NCI-H446 (cell line): ENCODE results near the gene CHST11.
"Not testable (repeated sequence)": the region's sequence is repeated elsewhere in the genome, so short reads cannot be mapped to it uniquely, and the experiment has no call there.

Experiments used
- DNase-seq, 2 experiments: peaks; one replicate each; lab custom pipeline; 2025; lab: John Stamatoyannopoulos, UW

Gene CHST11

GRCh38 chr12:104565606-104566243 is 109.0 kb downstream of the CHST11 start:
- DNase-seq: no peak

- no peak for DNase-seq
Observed at GRCh38 chr12:104566244-104566993, 109.7 kb downstream of the CHST11 start.

GRCh38 chr12:104567832-104568486 is 111.2 kb downstream of the CHST11 start:
- no peak for DNase-seq

- DNase-seq: no peak
Observed at GRCh38 chr12:104568487-104568868, 111.7 kb downstream of the CHST11 start.

- DNase-seq: no peak
Observed at GRCh38 chr12:104568935-104569334, 112.2 kb downstream of the CHST11 start.

GRCh38 chr12:104569346-104570173 is 112.8 kb downstream of the CHST11 start:
- DNase-seq: no peak

GRCh38 chr12:104570174-104570907 is 113.6 kb downstream of the CHST11 start:
- DNase-seq: no peak

GRCh38 chr12:104571328-104571727 is 114.6 kb downstream of the CHST11 start:
- no peak for DNase-seq

GRCh38 chr12:104574353-104574752 is 117.6 kb downstream of the CHST11 start:
- DNase-seq: not testable (repeated sequence)

- DNase-seq: not testable (repeated sequence)
Observed at GRCh38 chr12:104574758-104575157, 118.0 kb downstream of the CHST11 start.

- no peak for DNase-seq
Observed at GRCh38 chr12:104575442-104576186, 118.9 kb downstream of the CHST11 start.

GRCh38 chr12:104576187-104576778 is 119.5 kb downstream of the CHST11 start:
- no peak for DNase-seq

- DNase-seq: no peak
Observed at GRCh38 chr12:104576980-104577580, 120.3 kb downstream of the CHST11 start.

GRCh38 chr12:104577581-104577981 is 120.8 kb downstream of the CHST11 start:
- DNase-seq: no peak

- no peak for DNase-seq
Observed at GRCh38 chr12:104578453-104578852, 121.7 kb downstream of the CHST11 start.

- no peak for DNase-seq
Observed at GRCh38 chr12:104579718-104580495, 123.2 kb downstream of the CHST11 start.

- DNase-seq: no peak
Observed at GRCh38 chr12:104581005-104581570, 124.3 kb downstream of the CHST11 start.

- no peak for DNase-seq
Observed at GRCh38 chr12:104582739-104583138, 126.0 kb downstream of the CHST11 start.

- DNase-seq: no peak
Observed at GRCh38 chr12:104583301-104583700, 126.6 kb downstream of the CHST11 start.
